ENCODE results near the gene FHIP1B.

DNA sequence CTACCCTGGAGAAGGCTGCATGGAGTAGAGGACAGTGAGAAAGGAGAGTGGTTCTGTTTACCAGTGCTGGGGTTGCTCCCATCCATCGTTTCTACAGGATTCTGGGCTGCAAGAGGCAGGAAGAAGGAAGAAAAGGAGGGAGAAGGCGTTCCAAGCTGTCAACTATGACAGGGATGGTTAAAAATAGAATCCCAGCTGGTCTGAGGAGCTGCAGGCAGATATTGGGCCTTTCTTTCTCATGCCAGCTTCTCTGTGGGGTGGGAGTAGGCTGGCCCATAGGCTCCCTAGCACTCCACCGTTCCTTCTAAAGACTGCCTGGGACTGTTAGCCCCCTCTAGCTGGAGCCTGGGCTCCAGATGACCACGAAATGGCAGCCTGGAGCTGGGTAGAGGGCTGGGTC, 38.8 kb upstream of the FHIP1B start:
- TF ChIP-seq EZH2 (IDR thresholded peaks at IDR 0.05) (no peak), CTCF (IDR thresholded peaks at IDR 0.05) (no peak), EZH2phosphoT487 (IDR thresholded peaks at IDR 0.05) (no peak)
